Measurements from ENCODE around the gene PHKA2. TPM values are rescaled to one million over a fixed set of nuclear protein-coding genes. Genes with fewer than 3 reads are reported as not detected.
"Not testable (repeated sequence)": the region's sequence is repeated elsewhere in the genome, so short reads cannot be mapped to it uniquely, and the experiment has no call there.

PHKA2 gene
- total RNA-seq, 4 donors from 2014 or later: 16.5 to 39.7 (median 24.8) TPM

DNA sequence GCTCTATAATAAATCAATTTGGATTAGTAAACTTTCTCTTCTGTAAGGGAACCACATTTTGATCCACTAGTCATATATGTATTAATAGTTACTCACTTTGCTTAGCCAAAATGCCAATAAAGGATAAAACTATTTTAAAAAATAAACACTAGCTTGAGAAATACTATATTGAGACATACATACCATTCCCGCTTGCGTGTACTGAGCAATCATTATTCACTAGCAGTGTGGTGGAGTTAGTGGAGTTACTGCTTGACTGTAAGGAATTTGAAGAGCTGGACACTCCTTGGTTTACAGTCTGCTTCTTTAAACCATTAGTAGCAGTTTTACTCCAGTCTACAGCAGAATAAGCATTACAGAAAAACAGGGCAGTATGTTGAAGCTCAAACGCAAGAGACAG, 10.8 kb upstream of the PHKA2 start:
- Histone ChIP-seq H3K27ac (no peak overlapping the region), H3K36me3 (no peaks in the 10 kb centered on the region), H3K27me3 (no peaks in the 10 kb centered on the region), H3K9me3 (no peaks in the 10 kb centered on the region), H3K4me3 (no peak overlapping the region), H3K4me1 (no peaks in the 10 kb centered on the region)
- 93% methylated on average over 3 of the region's 3 CpGs for WGBS
- DNase-seq (ENCODE audit: low spot score in 2 of 2): no peak
- no peak for TF ChIP-seq POLR2AphosphoS5 (IDR thresholded peaks at IDR 0.05)

DNA sequence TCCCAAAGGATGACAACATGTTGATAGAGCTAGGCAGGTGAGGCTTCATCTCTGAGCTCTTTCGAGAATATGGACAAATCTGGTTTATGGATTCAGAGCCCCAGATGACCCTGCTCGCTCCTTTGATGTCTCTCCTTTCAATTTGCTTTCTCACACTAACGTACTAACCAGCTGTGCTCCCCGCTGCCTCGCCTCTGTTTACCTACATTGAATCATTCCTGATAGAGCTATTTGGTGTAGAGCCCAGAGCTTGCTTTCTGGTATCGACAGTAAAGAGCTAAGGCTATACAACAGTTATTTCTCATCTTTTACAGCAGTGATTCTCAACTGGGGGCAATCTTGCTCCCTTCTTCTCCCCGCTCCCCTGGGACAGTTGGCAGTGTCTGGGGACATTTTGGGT, 8.9 kb upstream of the PHKA2 start:
- H3K36me3 ChIP-seq: no peaks in the 10 kb centered on the region
- no peaks in the 10 kb centered on the region for H3K9me3 ChIP-seq
- H3K4me1 ChIP-seq: no peaks in the 10 kb centered on the region
- WGBS: 77% methylated on average over 7 of the region's 7 CpGs
- H3K4me3 ChIP-seq: no peak overlapping the region
- H3K27me3 ChIP-seq: no peaks in the 10 kb centered on the region
- H3K27ac ChIP-seq: no peak overlapping the region
- DNase-seq (ENCODE audit: low spot score in 2 of 2): no peak
- TF ChIP-seq, protein P1, sequence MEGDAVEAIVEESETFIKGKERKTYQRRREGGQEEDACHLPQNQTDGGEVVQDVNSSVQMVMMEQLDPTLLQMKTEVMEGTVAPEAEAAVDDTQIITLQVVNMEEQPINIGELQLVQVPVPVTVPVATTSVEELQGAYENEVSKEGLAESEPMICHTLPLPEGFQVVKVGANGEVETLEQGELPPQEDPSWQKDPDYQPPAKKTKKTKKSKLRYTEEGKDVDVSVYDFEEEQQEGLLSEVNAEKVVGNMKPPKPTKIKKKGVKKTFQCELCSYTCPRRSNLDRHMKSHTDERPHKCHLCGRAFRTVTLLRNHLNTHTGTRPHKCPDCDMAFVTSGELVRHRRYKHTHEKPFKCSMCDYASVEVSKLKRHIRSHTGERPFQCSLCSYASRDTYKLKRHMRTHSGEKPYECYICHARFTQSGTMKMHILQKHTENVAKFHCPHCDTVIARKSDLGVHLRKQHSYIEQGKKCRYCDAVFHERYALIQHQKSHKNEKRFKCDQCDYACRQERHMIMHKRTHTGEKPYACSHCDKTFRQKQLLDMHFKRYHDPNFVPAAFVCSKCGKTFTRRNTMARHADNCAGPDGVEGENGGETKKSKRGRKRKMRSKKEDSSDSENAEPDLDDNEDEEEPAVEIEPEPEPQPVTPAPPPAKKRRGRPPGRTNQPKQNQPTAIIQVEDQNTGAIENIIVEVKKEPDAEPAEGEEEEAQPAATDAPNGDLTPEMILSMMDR (IDR thresholded peaks at IDR 0.05): no peak
- TF ChIP-seq POLR2A (IDR thresholded peaks at IDR 0.05) (no peak), POLR2AphosphoS5 (IDR thresholded peaks at IDR 0.05) (no peak), EP300 (IDR thresholded peaks at IDR 0.05) (no peak)

DNA sequence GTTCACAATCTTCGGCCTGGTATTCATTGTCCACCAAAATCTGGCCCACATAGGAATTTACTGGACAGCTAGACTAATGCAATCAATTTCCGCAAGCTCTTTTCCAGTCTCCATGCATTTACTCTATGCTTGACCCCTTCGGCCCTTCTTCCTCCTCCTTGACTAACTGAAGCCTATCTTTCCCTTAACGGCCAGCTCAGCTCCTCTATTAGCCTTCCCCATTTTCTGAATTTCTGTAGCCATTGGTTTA, 1.2 kb upstream of the PHKA2 start:
- no peaks in the 10 kb centered on the region for H3K27me3 ChIP-seq
- no peak for DNase-seq (ENCODE audit: low spot score in 2 of 2)
- peak overlapping the region; percentile 75 for H3K4me3 ChIP-seq
- no peaks in the 10 kb centered on the region for H3K9me3 ChIP-seq
- H3K27ac ChIP-seq: peak overlapping the region; percentile 91
- no peaks in the 10 kb centered on the region for H3K36me3 ChIP-seq
- 53% methylated on average over 4 of the region's 4 CpGs for WGBS
- TF ChIP-seq EP300 (IDR thresholded peaks at IDR 0.05): no peak
- TF ChIP-seq, protein P1 (IDR thresholded peaks at IDR 0.05): no peak
- TF ChIP-seq POLR2A (IDR thresholded peaks at IDR 0.05): no peak
- TF ChIP-seq POLR2AphosphoS5 (IDR thresholded peaks at IDR 0.05): no peak
- H3K4me1 ChIP-seq: peaks cover 17% of the 10 kb centered on the region

DNA sequence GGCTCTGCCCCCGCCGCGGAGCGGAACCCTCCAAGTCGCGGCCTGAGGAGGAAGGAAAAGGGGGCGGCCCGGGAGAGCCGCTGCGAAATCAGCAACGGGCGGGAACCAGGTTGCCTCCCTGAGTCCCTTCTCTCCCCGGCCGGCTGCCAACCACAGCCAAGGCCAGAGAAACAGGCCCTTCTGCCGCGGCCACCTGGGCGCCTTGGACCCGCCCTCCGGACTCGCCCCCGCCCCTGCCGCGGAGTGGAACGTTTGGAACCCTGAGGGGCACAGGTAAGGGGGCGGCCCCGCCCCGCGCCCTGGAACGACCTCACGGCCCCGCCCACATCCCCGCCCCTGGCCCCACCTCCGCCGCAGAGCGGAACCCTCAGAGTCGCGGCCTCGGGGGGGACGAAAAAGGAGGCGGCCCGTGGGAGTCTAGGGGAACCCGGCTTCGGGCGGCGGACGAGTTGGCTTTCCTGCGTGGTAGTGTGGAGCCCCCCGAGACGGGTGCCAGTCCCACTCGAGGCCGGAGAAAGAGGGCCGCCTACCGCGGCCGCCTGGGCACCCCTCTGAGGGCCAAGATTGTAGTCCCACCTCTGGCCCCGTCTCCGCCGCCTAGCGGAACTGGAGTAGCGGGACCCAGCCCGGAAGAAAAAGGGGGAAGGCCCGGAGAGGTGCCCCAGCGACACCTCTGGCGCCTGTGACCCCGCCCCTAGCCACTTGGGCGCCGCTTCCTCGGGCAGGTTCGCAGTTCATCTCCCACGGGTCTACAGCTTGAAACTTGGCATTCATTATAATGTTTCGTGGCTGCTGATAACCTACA, 669 bp upstream of the PHKA2 start:
- Histone ChIP-seq H3K27ac (peak overlapping the region; percentile 91), H3K9me3 (no peaks in the 10 kb centered on the region), H3K27me3 (no peaks in the 10 kb centered on the region), H3K36me3 (no peaks in the 10 kb centered on the region), H3K4me3 (peak overlapping the region; percentile 75), H3K4me1 (peaks cover 17% of the 10 kb centered on the region)
- peak; percentile 84 for DNase-seq (ENCODE audit: low spot score in 2 of 2)
- WGBS: 26% methylated on average over 16 of the region's 71 CpGs
- TF ChIP-seq, protein P1 (IDR thresholded peaks at IDR 0.05): peak; percentile 38 to 46
- TF ChIP-seq POLR2A (IDR thresholded peaks at IDR 0.05): no peak

GRCh38 chrX:18981124-18981807, 2.6 kb downstream of the PHKA2 start:
- H3K4me3 ChIP-seq: no peak overlapping the region
- 85% methylated on average over 6 of the region's 6 CpGs for WGBS

DNA sequence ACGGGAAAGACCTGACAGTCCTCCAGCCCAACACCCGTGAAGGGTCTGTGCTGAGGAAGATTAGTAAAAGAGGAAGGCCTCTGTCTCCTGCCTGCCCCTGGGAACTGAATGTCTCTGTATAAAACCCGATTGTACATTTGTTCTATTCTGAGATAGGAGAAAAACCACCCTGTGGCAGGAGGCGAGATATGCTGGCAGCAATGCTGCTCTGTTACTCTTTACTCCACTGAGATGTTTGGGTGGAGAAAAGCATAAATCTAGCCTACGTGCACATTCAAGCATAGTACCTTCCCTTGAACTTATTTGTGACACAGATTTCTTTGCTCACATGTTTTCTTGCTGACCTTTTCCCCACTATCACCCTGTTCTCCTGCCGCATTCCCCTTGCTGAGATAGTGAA, 3.7 kb downstream of the PHKA2 start:
- not testable (repeated sequence) for DNase-seq (ENCODE audit: low spot score in 2 of 2); H3K27me3 ChIP-seq; H3K27ac ChIP-seq; H3K4me3 ChIP-seq; H3K9me3 ChIP-seq; H3K36me3 ChIP-seq
- 78% methylated on average over 6 of the region's 6 CpGs for WGBS
- peaks cover 14% of the 10 kb centered on the region for H3K4me1 ChIP-seq

More at GRCh38 chrX:18981124-18981807, 2.6 kb downstream of the PHKA2 start:
- no peak for DNase-seq (ENCODE audit: low spot score in 2 of 2)
- H3K27ac ChIP-seq: no peak overlapping the region
- no peaks in the 10 kb centered on the region for H3K36me3 ChIP-seq
- H3K4me1 ChIP-seq: peaks cover 17% of the 10 kb centered on the region
- H3K9me3 ChIP-seq: no peaks in the 10 kb centered on the region
- TF ChIP-seq, protein P1 (IDR thresholded peaks at IDR 0.05): no peak
- TF ChIP-seq POLR2A (IDR thresholded peaks at IDR 0.05) (no peak), POLR2AphosphoS5 (IDR thresholded peaks at IDR 0.05) (no peak)
- H3K27me3 ChIP-seq: no peaks in the 10 kb centered on the region

All from suprapubic skin (tissue), 4 donors.